Cardiac muscle cell (in vitro differentiated cells and primary cell): ENCODE data around the gene BNC1. TPM values are rescaled to one million over a fixed set of nuclear protein-coding genes. Genes with fewer than 3 reads are reported as not detected.
A peak's percentile ranks its signal among the peaks of the same experiment; 100 is the strongest.

ENCODE experiments used
- DNase-seq, 2 donors: peaks; one replicate each; pipeline versions ENCODE4 v3.0.0 to v3.0.0-alpha.2; 2010 to 2017; ENCODE audit warnings: low read depth in 1 of 2, low spot score in 1 of 2
- H3K27ac ChIP-seq: fragments of 200-600 bp; sonication (generic); 2 replicates; pipeline ENCODE4 v1.5.1; 2016
- H3K27me3 ChIP-seq: fragments of 200-600 bp; sonication (generic); 2 replicates; pipeline ENCODE4 v1.6.0; 2016; ENCODE audit warnings: control low read depth
- H3K36me3 ChIP-seq: fragments of 200-600 bp; sonication (generic); 2 replicates; pipeline ENCODE4 v1.5.1; 2016; ENCODE audit warnings: control low read depth
- H3K4me1 ChIP-seq: fragments of 200-600 bp; sonication (generic); 2 replicates; pipeline ENCODE4 v1.8.1; 2017; ENCODE audit warnings: low read depth, mild to moderate bottlenecking, mixed run types
- H3K4me3 ChIP-seq: fragments of 200-600 bp; sonication (generic); 2 replicates; pipeline ENCODE4 v1.5.1; 2016; ENCODE audit warnings: mild to moderate bottlenecking
- H3K9me3 ChIP-seq: fragments of 200-600 bp; sonication (generic); 2 replicates; pipeline ENCODE4 v1.5.1; 2017; ENCODE audit warnings: low read depth, mild to moderate bottlenecking, control low read depth
- polyA plus RNA-seq: library from polyadenylated mRNA; unstranded; fragments of >200 nt; fragmentation: Nextera tagmentation; extraction: Ambion mirVana; gene quantifications from 2 replicates; pipeline ENCODE4 v1.2.1, GENCODE V29; 2016
- total RNA-seq: library from RNA; depleted of rRNA; stranded (reverse); fragments of >200 nt; gene quantifications from 2 replicates; pipeline ENCODE4 v1.2.3, GENCODE V29; 2016
- TF ChIP-seq, protein P1 (sequence below): IDR thresholded peaks from 2 replicates; pipeline ENCODE4 v1.5.1; 2012; ENCODE audit warnings: low read depth, mild to moderate bottlenecking, low read length

Gene BNC1
- total and polyA plus RNA-seq, 2 experiments from 2014 or later = 3.3 to 4.5 TPM

DNA sequence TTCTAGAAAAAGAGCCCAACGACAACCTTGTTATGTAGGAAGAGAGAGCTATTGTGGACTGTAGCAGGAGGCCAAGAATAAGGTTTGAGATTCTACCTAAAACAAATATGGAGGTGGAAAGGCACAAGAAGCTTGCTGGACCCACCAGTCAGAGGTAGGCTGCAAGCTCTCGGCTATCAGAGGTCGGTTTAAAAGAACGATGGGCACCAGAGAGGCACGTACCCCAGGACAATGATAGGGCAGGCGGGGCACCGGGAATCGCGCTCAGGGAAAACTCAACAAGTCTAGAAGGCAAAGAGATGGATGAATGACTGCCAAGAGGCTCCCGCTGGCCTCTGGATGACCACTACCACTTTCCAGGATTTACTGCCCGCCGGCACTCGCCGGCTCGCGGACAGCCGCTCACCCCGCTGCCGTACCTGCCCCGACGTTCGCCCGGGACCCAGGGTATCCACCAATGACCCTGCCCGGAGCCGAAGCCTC, 77.9 kb downstream of the BNC1 start:
- Histone ChIP-seq H3K27me3 (no peaks in the 10 kb centered on the region), H3K27ac (peak overlapping the region; percentile 89), H3K36me3 (no peaks in the 10 kb centered on the region), H3K4me1 (peaks cover 16% of the 10 kb centered on the region), H3K9me3 (no peaks in the 10 kb centered on the region), H3K4me3 (peak overlapping the region; percentile 91)
- DNase-seq = no peak
- TF ChIP-seq, protein P1, sequence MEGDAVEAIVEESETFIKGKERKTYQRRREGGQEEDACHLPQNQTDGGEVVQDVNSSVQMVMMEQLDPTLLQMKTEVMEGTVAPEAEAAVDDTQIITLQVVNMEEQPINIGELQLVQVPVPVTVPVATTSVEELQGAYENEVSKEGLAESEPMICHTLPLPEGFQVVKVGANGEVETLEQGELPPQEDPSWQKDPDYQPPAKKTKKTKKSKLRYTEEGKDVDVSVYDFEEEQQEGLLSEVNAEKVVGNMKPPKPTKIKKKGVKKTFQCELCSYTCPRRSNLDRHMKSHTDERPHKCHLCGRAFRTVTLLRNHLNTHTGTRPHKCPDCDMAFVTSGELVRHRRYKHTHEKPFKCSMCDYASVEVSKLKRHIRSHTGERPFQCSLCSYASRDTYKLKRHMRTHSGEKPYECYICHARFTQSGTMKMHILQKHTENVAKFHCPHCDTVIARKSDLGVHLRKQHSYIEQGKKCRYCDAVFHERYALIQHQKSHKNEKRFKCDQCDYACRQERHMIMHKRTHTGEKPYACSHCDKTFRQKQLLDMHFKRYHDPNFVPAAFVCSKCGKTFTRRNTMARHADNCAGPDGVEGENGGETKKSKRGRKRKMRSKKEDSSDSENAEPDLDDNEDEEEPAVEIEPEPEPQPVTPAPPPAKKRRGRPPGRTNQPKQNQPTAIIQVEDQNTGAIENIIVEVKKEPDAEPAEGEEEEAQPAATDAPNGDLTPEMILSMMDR = no peak

Other genes starting within 250 kb of the BNC1 start
- 125 and 126 TPM in 2 replicates for gene BTBD1, start 217.4 kb downstream of the BNC1 start, total RNA-seq
- gene BTBD1, start 217.4 kb downstream of the BNC1 start, polyA plus RNA-seq = 102 and 109 TPM in 2 replicates
- gene TM6SF1, start 177.0 kb downstream of the BNC1 start, total RNA-seq = 0.49 and 1.3 TPM in 2 replicates
- gene TM6SF1, start 177.0 kb downstream of the BNC1 start, polyA plus RNA-seq = 1.8 and 2.8 TPM in 2 replicates
- 101 and 164 TPM in 2 replicates for gene HDGFL3, start 76.8 kb downstream of the BNC1 start, total RNA-seq
- gene HDGFL3, start 76.8 kb downstream of the BNC1 start, polyA plus RNA-seq = 68.8 and 80.4 TPM in 2 replicates
- 38.2 and 79.6 TPM in 2 replicates for gene SH3GL3, start 162.7 kb upstream of the BNC1 start, total RNA-seq
- 52.4 and 87.1 TPM in 2 replicates for gene SH3GL3, start 162.7 kb upstream of the BNC1 start, polyA plus RNA-seq